HG02610 (cell line): ENCODE data around the gene CRYZ.

ENCODE experiments used
- ATAC-seq: cut with Tn5 transposase; IDR thresholded peaks from one replicate; pipeline ENCODE4 v1.9.1; 2021; ENCODE audit warnings: mild to moderate bottlenecking, moderate library complexity; ENCODE audit not compliant: unreplicated experiment

CRYZ gene

GRCh38 chr1:74731399-74732052, 1.3 kb downstream of the CRYZ start:
- peak; percentile 16 for ATAC-seq

GRCh38 chr1:74729741-74730478, 2.9 kb downstream of the CRYZ start:
- no peak for ATAC-seq

- no peak for ATAC-seq
Measured at GRCh38 chr1:74728736-74729135, 4.1 kb downstream of the CRYZ start.

- no peak for ATAC-seq
Measured at GRCh38 chr1:74726063-74726462, 6.8 kb downstream of the CRYZ start.

GRCh38 chr1:74717626-74718025, 15.2 kb downstream of the CRYZ start:
- no peak for ATAC-seq

GRCh38 chr1:74716822-74717221, 16.0 kb downstream of the CRYZ start:
- no peak for ATAC-seq

GRCh38 chr1:74715806-74716205, 17.0 kb downstream of the CRYZ start:
- no peak for ATAC-seq

- peak; percentile 34 for ATAC-seq
Measured at GRCh38 chr1:74715236-74715502, 17.7 kb downstream of the CRYZ start.

GRCh38 chr1:74714429-74715235, 18.2 kb downstream of the CRYZ start:
- ATAC-seq = peak; percentile 83

GRCh38 chr1:74713849-74714248, 19.0 kb downstream of the CRYZ start:
- ATAC-seq = peak; percentile 41

- no peak for ATAC-seq
Measured at GRCh38 chr1:74712881-74713280, 20.0 kb downstream of the CRYZ start.

GRCh38 chr1:74703386-74704182, 29.3 kb downstream of the CRYZ start:
- peak; percentile 47 for ATAC-seq

GRCh38 chr1:74699331-74699730, 33.5 kb downstream of the CRYZ start:
- ATAC-seq = peak; percentile 41

GRCh38 chr1:74697832-74698231, 35.0 kb downstream of the CRYZ start:
- ATAC-seq = no peak

- no peak for ATAC-seq
Measured at GRCh38 chr1:74693473-74693872, 39.4 kb downstream of the CRYZ start.

GRCh38 chr1:74690909-74691308, 41.9 kb downstream of the CRYZ start:
- no peak for ATAC-seq

GRCh38 chr1:74690364-74690696, 42.5 kb downstream of the CRYZ start:
- ATAC-seq = peak; percentile 27

- ATAC-seq = peak; percentile 53
Measured at GRCh38 chr1:74689621-74690363, 43.1 kb downstream of the CRYZ start.

GRCh38 chr1:74686928-74687327, 45.9 kb downstream of the CRYZ start:
- no peak for ATAC-seq

GRCh38 chr1:74684301-74684700, 48.5 kb downstream of the CRYZ start:
- no peak for ATAC-seq

- ATAC-seq = no peak
Measured at GRCh38 chr1:74683656-74684055, 49.2 kb downstream of the CRYZ start.
